ENCODE data around the gene SLC37A3. TPM values are rescaled to one million over a fixed set of nuclear protein-coding genes. Genes with fewer than 3 reads are reported as not detected.

Gene SLC37A3
- total RNA-seq, 1 donor from 2014 or later, result 83.4 TPM

DNA sequence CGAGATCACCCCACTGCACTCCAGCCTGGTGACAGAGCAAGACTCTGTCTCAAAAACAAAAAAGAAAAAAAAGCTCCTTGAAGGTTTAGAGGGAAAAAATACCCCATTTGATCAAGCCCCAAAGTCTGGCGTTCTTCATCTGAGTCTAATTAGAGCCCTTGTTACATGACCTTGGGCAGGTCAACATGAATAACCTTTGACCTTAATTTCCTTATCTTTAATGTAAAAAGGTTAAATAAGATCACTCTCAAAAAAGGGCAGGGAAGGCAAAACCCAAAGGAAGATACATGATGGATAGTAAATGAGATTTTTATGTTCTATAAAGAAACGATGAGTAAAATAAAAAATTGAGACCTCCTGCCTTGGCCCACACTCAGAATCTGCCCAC, 40.3 kb downstream of the SLC37A3 start:
- Mint-ChIP-seq H3K4me3 (no peak overlapping the region), H3K27me3 (ENCODE audit: insufficient read depth, low read depth) (no peaks in the 10 kb centered on the region), H3K9me3 (peaks cover 5% of the 10 kb centered on the region), H3K36me3 (peaks cover 20% of the 10 kb centered on the region), H3K27ac (no peak overlapping the region), H3K4me1 (no peaks in the 10 kb centered on the region)
- no peaks in the 10 kb centered on the region for H3K9me3 ChIP-seq (ENCODE audit: low read depth)
- no peaks in the 10 kb centered on the region for H3K4me1 ChIP-seq
- H2AFZ ChIP-seq (replicated peaks), result no peak overlapping the region
- H3K27me3 ChIP-seq, result no peaks in the 10 kb centered on the region
- H3K4me2 ChIP-seq, result no peak overlapping the region
- DNase-seq (ENCODE audit: low spot score), result no peak
- no peak overlapping the region for H3K4me3 ChIP-seq
- TF ChIP-seq EZH2 (IDR thresholded peaks at IDR 0.05), result no peak
- no peak for TF ChIP-seq EZH2phosphoT487 (IDR thresholded peaks at IDR 0.05)
- no peak for TF ChIP-seq CTCF (IDR thresholded peaks at IDR 0.05)
- H3K9ac ChIP-seq, result no peak overlapping the region
- no peaks in the 10 kb centered on the region for H3F3A ChIP-seq (ENCODE audit: low read depth)
- H3K79me2 ChIP-seq (ENCODE audit: low read depth), result no peaks in the 10 kb centered on the region
- no peak overlapping the region for H3K27ac ChIP-seq
- H3K36me3 ChIP-seq, result peaks cover 6% of the 10 kb centered on the region
- no peaks in the 10 kb centered on the region for H4K20me1 ChIP-seq (ENCODE audit: low read depth)

- Histone ChIP-seq H3K4me2 (no peak overlapping the region), H3K36me3 (peaks cover 14% of the 10 kb centered on the region), H3K79me2 (ENCODE audit: low read depth) (no peaks in the 10 kb centered on the region), H2AFZ (replicated peaks) (no peak overlapping the region), H3K27me3 (no peaks in the 10 kb centered on the region), H3K4me1 (peaks cover 22% of the 10 kb centered on the region), H3K9me3 (ENCODE audit: low read depth) (no peaks in the 10 kb centered on the region), H3K27ac (peak overlapping the region; percentile 34), H3K4me3 (no peak overlapping the region), H3K9ac (no peak overlapping the region), H3F3A (ENCODE audit: low read depth) (peaks cover 15% of the 10 kb centered on the region), H4K20me1 (ENCODE audit: low read depth) (peaks cover 18% of the 10 kb centered on the region)
- TF ChIP-seq EZH2phosphoT487 (IDR thresholded peaks at IDR 0.05), result no peak
- TF ChIP-seq CTCF (IDR thresholded peaks at IDR 0.05), result no peak
- Mint-ChIP-seq H3K27me3 (ENCODE audit: insufficient read depth, low read depth) (no peaks in the 10 kb centered on the region), H3K4me1 (peaks cover 18% of the 10 kb centered on the region), H3K27ac (no peak overlapping the region), H3K9me3 (no peaks in the 10 kb centered on the region), H3K4me3 (no peak overlapping the region), H3K36me3 (peaks cover 23% of the 10 kb centered on the region)
- no peak for DNase-seq (ENCODE audit: low spot score)
These were observed 48.3 kb downstream of the SLC37A3 start for GRCh38 chr7:140350056-140350455.

DNA sequence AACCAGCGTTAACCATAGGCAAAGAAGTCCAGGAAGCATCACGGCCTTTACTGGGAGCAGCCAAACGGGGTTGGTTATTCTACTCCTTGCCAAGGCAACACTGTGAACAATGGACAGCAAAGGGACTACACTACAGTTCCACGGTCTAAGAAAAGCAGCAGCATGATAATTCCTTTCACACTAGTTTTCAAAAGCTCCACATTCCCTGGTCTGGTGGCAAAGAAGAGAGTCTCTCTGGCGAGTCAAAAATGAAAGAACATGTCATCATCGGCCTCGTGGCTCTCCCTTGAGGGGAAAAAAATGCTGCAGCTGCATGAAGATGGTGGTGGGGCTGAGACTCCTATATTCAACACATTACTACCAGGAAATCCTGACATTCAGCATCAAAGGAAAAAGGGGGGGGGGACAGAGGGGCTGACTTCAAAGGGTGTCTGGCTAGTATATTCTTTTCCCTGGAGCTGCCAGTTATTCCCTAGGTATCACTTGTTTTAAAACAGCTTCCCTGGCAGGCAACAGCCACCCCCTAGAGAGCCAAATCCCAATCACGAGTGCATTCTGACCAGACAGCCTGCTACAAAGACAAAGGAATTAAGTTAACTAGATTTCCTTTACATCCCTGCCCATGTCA, 49.1 kb downstream of the SLC37A3 start:
- peaks cover 15% of the 10 kb centered on the region for H3F3A ChIP-seq (ENCODE audit: low read depth)
- H4K20me1 ChIP-seq (ENCODE audit: low read depth), result peaks cover 18% of the 10 kb centered on the region
- no peaks in the 10 kb centered on the region for H3K9me3 Mint-ChIP-seq
- H3K27me3 ChIP-seq, result no peaks in the 10 kb centered on the region
- H3K4me3 Mint-ChIP-seq, result peak overlapping the region; percentile 17
- H3K4me1 ChIP-seq, result peaks cover 22% of the 10 kb centered on the region
- H2AFZ ChIP-seq (replicated peaks), result no peak overlapping the region
- peak overlapping the region; percentile 34 for H3K27ac ChIP-seq
- no peak for TF ChIP-seq CTCF (IDR thresholded peaks at IDR 0.05)
- no peak for TF ChIP-seq EZH2phosphoT487 (IDR thresholded peaks at IDR 0.05)
- no peak for TF ChIP-seq EZH2 (IDR thresholded peaks at IDR 0.05)
- no peaks in the 10 kb centered on the region for H3K27me3 Mint-ChIP-seq (ENCODE audit: insufficient read depth, low read depth)
- H3K36me3 ChIP-seq, result peaks cover 11% of the 10 kb centered on the region
- peaks cover 18% of the 10 kb centered on the region for H3K4me1 Mint-ChIP-seq
- H3K9me3 ChIP-seq (ENCODE audit: low read depth), result no peaks in the 10 kb centered on the region
- peak; percentile 59 for DNase-seq (ENCODE audit: low spot score)
- H3K4me2 ChIP-seq, result peak overlapping the region; percentile 25
- H3K27ac Mint-ChIP-seq, result peak overlapping the region; percentile 91
- H3K4me3 ChIP-seq, result no peak overlapping the region
- peaks cover 19% of the 10 kb centered on the region for H3K36me3 Mint-ChIP-seq
- no peaks in the 10 kb centered on the region for H3K79me2 ChIP-seq (ENCODE audit: low read depth)
- no peak overlapping the region for H3K9ac ChIP-seq
